ENCODE measurements around the gene FAF1.

The FAF1 gene

DNA sequence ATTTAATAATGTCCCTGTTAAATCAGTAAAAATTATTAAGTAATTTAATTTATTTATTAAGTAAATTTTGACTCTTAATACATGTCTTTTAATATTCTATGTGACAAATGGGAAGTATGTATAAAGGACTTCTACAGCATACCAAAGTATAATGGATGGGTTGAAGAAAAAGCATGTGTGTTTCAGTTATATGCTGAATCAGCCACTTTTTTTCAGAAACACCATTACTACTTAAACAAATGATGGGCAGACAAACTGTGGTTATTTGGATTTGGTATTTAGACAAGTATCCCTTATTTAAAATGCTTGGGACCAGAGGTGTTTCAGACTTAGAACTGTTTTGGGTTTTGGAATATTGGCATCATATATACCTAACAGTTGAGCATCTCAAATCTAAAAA, 360.5 kb downstream of the FAF1 start:
- no peak overlapping the region for H2BK5ac ChIP-seq (ENCODE audit: low read depth, low read length, poor library complexity)

GRCh38 chr1:50595874-50596273, 364.2 kb downstream of the FAF1 start:
- Histone ChIP-seq H3K9ac (ENCODE audit: low read length) (no peak overlapping the region), H3K36me3 (ENCODE audit: control insufficient read depth in 1 of 2, insufficient read depth in 2 of 2, low read length in 2 of 2) (peaks cover 0 to 2% of the 10 kb centered on the region in 2 experiments), H2AK5ac (ENCODE audit: low read length) (no peak overlapping the region), H3K27ac (ENCODE audit: low read depth, low read length) (no peak overlapping the region), H3K23ac (ENCODE audit: low read length) (no peak overlapping the region), H3K4me1 (ENCODE audit: control insufficient read depth in 1 of 2, insufficient read depth in 2 of 2, low read length in 2 of 2) (no peaks in the 10 kb centered on the region), H4K12ac (ENCODE audit: low read depth, low read length) (no peak overlapping the region), H3K9me3 (ENCODE audit: insufficient read depth, low read depth, low read length) (no peaks in the 10 kb centered on the region), H4K8ac (ENCODE audit: low read depth, low read length) (no peak overlapping the region), H2BK12ac (ENCODE audit: low read length) (no peak overlapping the region), H4K91ac (ENCODE audit: low read depth, low read length) (no peak overlapping the region), H3K79me2 (ENCODE audit: control insufficient read depth, insufficient read depth, low read length, poor library complexity) (no peaks in the 10 kb centered on the region), H3K14ac (ENCODE audit: low read length) (no peak overlapping the region), H2BK120ac (ENCODE audit: insufficient read depth, low read length, poor library complexity) (no peak overlapping the region), H3K4me2 (ENCODE audit: low read length) (no peak overlapping the region), H3K18ac (ENCODE audit: low read length) (no peak overlapping the region), H3K4me3 (ENCODE audit: low read depth, low read length) (no peak overlapping the region), H2BK5ac (ENCODE audit: low read depth, low read length, poor library complexity) (no peak overlapping the region), H3K79me1 (ENCODE audit: low read length) (no peaks in the 10 kb centered on the region), H2AFZ (ENCODE audit: insufficient read depth, low read length, poor library complexity) (no peak overlapping the region), H3K4ac (ENCODE audit: low read depth, low read length) (no peak overlapping the region), H3K27me3 (ENCODE audit: insufficient read depth, low read length) (no peaks in the 10 kb centered on the region)
- no CpG with 5 or more reads among the region's 8 CpGs for whole genome bisulfite sequencing (ENCODE audit: extremely low coverage, insufficient coverage, insufficient read length)
- DNase-seq, result no peak

More for the DNA sequence above, 360.5 kb downstream of the FAF1 start:
- Histone ChIP-seq H4K91ac (ENCODE audit: low read depth, low read length) (no peak overlapping the region), H2AK5ac (ENCODE audit: low read length) (no peak overlapping the region), H3K23ac (ENCODE audit: low read length) (no peak overlapping the region), H3K14ac (ENCODE audit: low read length) (no peak overlapping the region), H3K79me1 (ENCODE audit: low read length) (no peaks in the 10 kb centered on the region), H3K27me3 (ENCODE audit: insufficient read depth, low read length) (no peaks in the 10 kb centered on the region), H3K79me2 (ENCODE audit: control insufficient read depth, insufficient read depth, low read length, poor library complexity) (no peaks in the 10 kb centered on the region), H3K4me1 (ENCODE audit: control insufficient read depth in 1 of 2, insufficient read depth in 2 of 2, low read length in 2 of 2) (no peaks in the 10 kb centered on the region), H4K8ac (ENCODE audit: low read depth, low read length) (no peak overlapping the region), H2BK120ac (ENCODE audit: insufficient read depth, low read length, poor library complexity) (no peak overlapping the region), H3K9me3 (ENCODE audit: insufficient read depth, low read depth, low read length) (no peaks in the 10 kb centered on the region), H3K4ac (ENCODE audit: low read depth, low read length) (no peak overlapping the region), H3K4me3 (ENCODE audit: low read depth, low read length) (no peak overlapping the region), H3K18ac (ENCODE audit: low read length) (no peak overlapping the region), H3K4me2 (ENCODE audit: low read length) (no peak overlapping the region), H2BK12ac (ENCODE audit: low read length) (no peak overlapping the region), H3K36me3 (ENCODE audit: control insufficient read depth in 1 of 2, insufficient read depth in 2 of 2, low read length in 2 of 2) (no peaks in the 10 kb centered on the region), H3K9ac (ENCODE audit: low read length) (no peak overlapping the region), H3K27ac (ENCODE audit: low read depth, low read length) (no peak overlapping the region), H4K12ac (ENCODE audit: low read depth, low read length) (no peak overlapping the region), H2AFZ (ENCODE audit: insufficient read depth, low read length, poor library complexity) (no peak overlapping the region)
- no peak for DNase-seq

- no CpG with 5 or more reads among the region's 2 CpGs for WGBS (ENCODE audit: extremely low coverage, insufficient coverage, insufficient read length)
- H3K79me2 ChIP-seq (ENCODE audit: control insufficient read depth, insufficient read depth, low read length, poor library complexity), result no peaks in the 10 kb centered on the region
These were observed 366.6 kb downstream of the FAF1 start for GRCh38 chr1:50593515-50593914.

GRCh38 chr1:50591598-50591997, 368.5 kb downstream of the FAF1 start:
- peaks cover 5 to 8% of the 10 kb centered on the region in 2 experiments for H3K36me3 ChIP-seq (ENCODE audit: control insufficient read depth in 1 of 2, insufficient read depth in 2 of 2, low read length in 2 of 2)
- no peak overlapping the region for H3K4ac ChIP-seq (ENCODE audit: low read depth, low read length)
- no peak overlapping the region for H3K9ac ChIP-seq (ENCODE audit: low read length)
- H3K9me3 ChIP-seq (ENCODE audit: insufficient read depth, low read depth, low read length), result no peaks in the 10 kb centered on the region
- H2BK120ac ChIP-seq (ENCODE audit: insufficient read depth, low read length, poor library complexity), result no peak overlapping the region
- H4K12ac ChIP-seq (ENCODE audit: low read depth, low read length), result no peak overlapping the region
- H3K18ac ChIP-seq (ENCODE audit: low read length), result no peak overlapping the region
- H3K4me1 ChIP-seq (ENCODE audit: control insufficient read depth in 1 of 2, insufficient read depth in 2 of 2, low read length in 2 of 2), result no peaks in the 10 kb centered on the region
- H3K4me2 ChIP-seq (ENCODE audit: low read length), result no peak overlapping the region
- WGBS (ENCODE audit: extremely low coverage, insufficient coverage, insufficient read length), result 100% methylated on average over 1 of the region's 4 CpGs
- H4K91ac ChIP-seq (ENCODE audit: low read depth, low read length), result no peak overlapping the region
- H3K4me3 ChIP-seq (ENCODE audit: low read depth, low read length), result no peak overlapping the region
- H3K79me2 ChIP-seq (ENCODE audit: control insufficient read depth, insufficient read depth, low read length, poor library complexity), result no peaks in the 10 kb centered on the region
- H2BK12ac ChIP-seq (ENCODE audit: low read length), result no peak overlapping the region
- no peak overlapping the region for H3K23ac ChIP-seq (ENCODE audit: low read length)
- H3K79me1 ChIP-seq (ENCODE audit: low read length), result no peaks in the 10 kb centered on the region
- no peak overlapping the region for H3K27ac ChIP-seq (ENCODE audit: low read depth, low read length)
- no peak overlapping the region for H2AK5ac ChIP-seq (ENCODE audit: low read length)
- H2AFZ ChIP-seq (ENCODE audit: insufficient read depth, low read length, poor library complexity), result no peak overlapping the region
- DNase-seq, result no peak
- no peaks in the 10 kb centered on the region for H3K27me3 ChIP-seq (ENCODE audit: insufficient read depth, low read length)
- H3K14ac ChIP-seq (ENCODE audit: low read length), result no peak overlapping the region
- no peak overlapping the region for H2BK5ac ChIP-seq (ENCODE audit: low read depth, low read length, poor library complexity)
- no peak overlapping the region for H4K8ac ChIP-seq (ENCODE audit: low read depth, low read length)

More at GRCh38 chr1:50593515-50593914, 366.6 kb downstream of the FAF1 start:
- H2BK12ac ChIP-seq (ENCODE audit: low read length), result no peak overlapping the region
- H3K79me1 ChIP-seq (ENCODE audit: low read length), result no peaks in the 10 kb centered on the region
- H4K8ac ChIP-seq (ENCODE audit: low read depth, low read length), result no peak overlapping the region
- no peaks in the 10 kb centered on the region for H3K4me1 ChIP-seq (ENCODE audit: control insufficient read depth in 1 of 2, insufficient read depth in 2 of 2, low read length in 2 of 2)
- H4K91ac ChIP-seq (ENCODE audit: low read depth, low read length), result no peak overlapping the region
- no peaks in the 10 kb centered on the region for H3K27me3 ChIP-seq (ENCODE audit: insufficient read depth, low read length)
- no peak overlapping the region for H3K27ac ChIP-seq (ENCODE audit: low read depth, low read length)
- H2BK5ac ChIP-seq (ENCODE audit: low read depth, low read length, poor library complexity), result no peak overlapping the region
- no peak overlapping the region for H4K12ac ChIP-seq (ENCODE audit: low read depth, low read length)
- H3K14ac ChIP-seq (ENCODE audit: low read length), result no peak overlapping the region
- H3K9ac ChIP-seq (ENCODE audit: low read length), result no peak overlapping the region
- H3K36me3 ChIP-seq (ENCODE audit: control insufficient read depth in 1 of 2, insufficient read depth in 2 of 2, low read length in 2 of 2), result peaks cover 2 to 6% of the 10 kb centered on the region in 2 experiments
- no peak overlapping the region for H2AFZ ChIP-seq (ENCODE audit: insufficient read depth, low read length, poor library complexity)
- no peak overlapping the region for H2BK120ac ChIP-seq (ENCODE audit: insufficient read depth, low read length, poor library complexity)
- H3K23ac ChIP-seq (ENCODE audit: low read length), result no peak overlapping the region
- no peak overlapping the region for H3K4ac ChIP-seq (ENCODE audit: low read depth, low read length)
- H3K4me3 ChIP-seq (ENCODE audit: low read depth, low read length), result no peak overlapping the region
- no peak overlapping the region for H2AK5ac ChIP-seq (ENCODE audit: low read length)
- H3K9me3 ChIP-seq (ENCODE audit: insufficient read depth, low read depth, low read length), result no peaks in the 10 kb centered on the region
- H3K18ac ChIP-seq (ENCODE audit: low read length), result no peak overlapping the region
- no peak for DNase-seq
- H3K4me2 ChIP-seq (ENCODE audit: low read length), result no peak overlapping the region
